H1 (cell line): ENCODE measurements around the gene FGD5. TPM values are rescaled to one million over a fixed set of nuclear protein-coding genes. Genes with fewer than 3 reads are reported as not detected.

ENCODE experiments used
- CTCF ChIA-PET: fragments of 300-600 bp; sonication (Branson Sonifier 250); formaldehyde crosslinking; loops from one replicate; lab custom pipeline; 2021; ENCODE audit not compliant: partially characterized antibody; lab: Charles Lee
- POLR2A ChIA-PET: fragments of 300-600 bp; sonication (Branson Sonifier 250); formaldehyde crosslinking; loops from one replicate; lab custom pipeline; 2021; ENCODE audit warnings: inconsistent platforms; ENCODE audit not compliant: partially characterized antibody; lab: Charles Lee
- DNase-seq, 2 experiments: peaks; one replicate each; pipeline versions ENCODE4 v3.0.0 to v3.0.0-alpha.2; 2010 to 2022; ENCODE audit warnings: low spot score in 2 of 2, low read depth in 1 of 2, mixed read lengths in 1 of 2
- FAIRE-seq: peaks from 2 replicates; lab custom pipeline; 2011; peaks lifted over from hg19 to GRCh38; lab: Jason Lieb, UNC
- H2AFZ ChIP-seq: 2 replicates; pipeline ENCODE4 v1.8.1; 2012; ENCODE audit warnings: low read length, inconsistent platforms
- H2AK5ac ChIP-seq: 2 replicates; pipeline ENCODE4 v1.6.1; 2013; ENCODE audit warnings: low read depth, low read length
- H2BK120ac ChIP-seq: replicated peaks from 2 replicates; pipeline ENCODE3; 2013; ENCODE audit warnings: low read depth, low read length, inconsistent platforms
- H2BK12ac ChIP-seq: 2 replicates; pipeline ENCODE4 v1.6.1; 2013; ENCODE audit warnings: low read depth, low read length
- H2BK15ac ChIP-seq: 2 replicates; pipeline ENCODE4 v1.6.1; 2013; ENCODE audit warnings: low read length
- H2BK20ac ChIP-seq: 2 replicates; pipeline ENCODE4 v1.6.1; 2013; ENCODE audit warnings: low read length
- H2BK5ac ChIP-seq: 2 replicates; pipeline ENCODE4 v1.6.1; 2013; ENCODE audit warnings: low read depth, low read length
- H3K14ac ChIP-seq: 2 replicates; pipeline ENCODE4 v1.6.1; 2013; ENCODE audit warnings: inconsistent platforms; ENCODE audit not compliant: insufficient read length
- H3K18ac ChIP-seq: 2 replicates; pipeline ENCODE4 v1.6.1; 2013; ENCODE audit warnings: low read length; ENCODE audit errors: extremely low read depth
- H3K23ac ChIP-seq: 2 replicates; pipeline ENCODE4 v1.6.1; 2013; ENCODE audit warnings: inconsistent platforms; ENCODE audit not compliant: insufficient read length
- H3K23me2 ChIP-seq: 2 replicates; pipeline ENCODE4 v1.6.1; 2013; ENCODE audit warnings: low read depth, low read length
- H3K27ac ChIP-seq: 2 replicates; pipeline ENCODE4 v1.6.1; 2011; ENCODE audit warnings: low read depth, low read length, inconsistent platforms
- H3K27me3 ChIP-seq, 4 experiments: replicated peaks in 1 of 4; 1 replicate in 1 of 4; 2 replicates in 3 of 4; pipeline versions ENCODE4 v1.6.1 to v1.8.1; 2011 to 2013; ENCODE audit warnings: low read length in 3 of 4, mild to moderate bottlenecking in 3 of 4, inconsistent platforms in 2 of 4, mixed read lengths in 2 of 4, moderate library complexity in 1 of 4; ENCODE audit not compliant: control insufficient read depth in 3 of 4, insufficient read depth in 3 of 4; ENCODE audit errors: extremely low read depth in 1 of 4
- H3K36me3 ChIP-seq, 4 experiments: 2 replicates each; pipeline versions ENCODE4 v1.6.1 to v1.8.1; 2011 to 2013; ENCODE audit warnings: mild to moderate bottlenecking in 4 of 4, low read length in 3 of 4, moderate library complexity in 2 of 4, control low read depth in 1 of 4, inconsistent platforms in 1 of 4; ENCODE audit not compliant: insufficient read depth in 4 of 4, control insufficient read depth in 2 of 4
- H3K4ac ChIP-seq: replicated peaks from 2 replicates; pipeline ENCODE3; 2013; ENCODE audit warnings: low read length, low read depth, mixed read lengths, inconsistent platforms; ENCODE audit not compliant: insufficient read length
- H3K4me1 ChIP-seq, 4 experiments: replicated peaks in 1 of 4; 1 replicate in 1 of 4; 2 replicates in 3 of 4; pipeline versions ENCODE4 v1.6.1 to v1.8.1; 2011 to 2013; ENCODE audit warnings: low read length in 3 of 4, inconsistent platforms in 2 of 4, mixed read lengths in 1 of 4; ENCODE audit not compliant: insufficient read depth in 4 of 4, control insufficient read depth in 3 of 4
- H3K4me2 ChIP-seq, 2 experiments: 2 replicates each; pipeline versions ENCODE4 v1.6.1 to v1.8.1; 2011 to 2013; ENCODE audit warnings: low read depth in 2 of 2, low read length in 2 of 2, control low read depth in 1 of 2, inconsistent platforms in 1 of 2, mild to moderate bottlenecking in 1 of 2; ENCODE audit not compliant: insufficient read depth in 1 of 2
- H3K4me3 ChIP-seq, 4 experiments: fragments of 200-600, 300-600 bp in 1 of 4; sonication (generic), shearing (Covaris generic), sonication (Bioruptor Twin) in 1 of 4; 2 replicates each; pipeline versions ENCODE4 v1.5.1 to v1.8.1; 2011 to 2016; ENCODE audit warnings: low read length in 4 of 4, low read depth in 3 of 4, control low read depth in 2 of 4, inconsistent platforms in 2 of 4, mild to moderate bottlenecking in 2 of 4, mixed read lengths in 1 of 4, moderate library complexity in 1 of 4; ENCODE audit not compliant: insufficient read depth in 2 of 4; ENCODE audit errors: extremely low read depth in 1 of 4
- H3K56ac ChIP-seq: replicated peaks from 2 replicates; pipeline ENCODE3; 2013; ENCODE audit warnings: low read depth, mild to moderate bottlenecking, mixed read lengths, low read length, inconsistent platforms; ENCODE audit not compliant: insufficient read length
- H3K79me1 ChIP-seq: 2 replicates; pipeline ENCODE4 v1.6.1; 2013; ENCODE audit warnings: low read depth, low read length, control low read depth
- H3K79me2 ChIP-seq, 2 experiments: 2 replicates each; pipeline versions ENCODE4 v1.6.1 to v1.8.1; 2012 to 2013; ENCODE audit warnings: low read length in 2 of 2, mild to moderate bottlenecking in 2 of 2, inconsistent platforms in 1 of 2; ENCODE audit not compliant: insufficient read depth in 2 of 2, control insufficient read depth in 1 of 2
- H3K9ac ChIP-seq, 4 experiments: replicated peaks in 1 of 4; 1 replicate in 1 of 4; 2 replicates in 3 of 4; pipeline versions ENCODE4 v1.6.1 to v1.8.1; 2011 to 2013; ENCODE audit warnings: low read depth in 3 of 4, low read length in 3 of 4, control low read depth in 2 of 4, mild to moderate bottlenecking in 2 of 4, moderate library complexity in 2 of 4, inconsistent platforms in 1 of 4; ENCODE audit errors: extremely low read depth in 1 of 4
- H3K9me3 ChIP-seq, 2 experiments: 2 replicates each; pipeline versions ENCODE4 v1.6.1 to v1.8.1; 2012 to 2013; ENCODE audit warnings: mild to moderate bottlenecking in 2 of 2, moderate library complexity in 2 of 2, control low read depth in 1 of 2, inconsistent platforms in 1 of 2, low read depth in 1 of 2, low read length in 1 of 2, mixed read lengths in 1 of 2; ENCODE audit not compliant: insufficient read depth in 2 of 2
- H4K20me1 ChIP-seq, 2 experiments: replicated peaks in 1 of 2; 2 replicates each; pipeline versions ENCODE3 to v1.8.1; 2011 to 2013; ENCODE audit warnings: inconsistent platforms in 2 of 2, low read length in 2 of 2, mild to moderate bottlenecking in 1 of 2; ENCODE audit not compliant: insufficient read depth in 2 of 2, control insufficient read depth in 1 of 2
- H4K5ac ChIP-seq: 2 replicates; pipeline ENCODE4 v1.6.1; 2013; ENCODE audit warnings: low read length, low read depth, mixed read lengths, inconsistent platforms; ENCODE audit not compliant: insufficient read length
- H4K8ac ChIP-seq: 2 replicates; pipeline ENCODE4 v1.8.0; 2013; ENCODE audit warnings: mild to moderate bottlenecking, moderate library complexity, low read length, inconsistent platforms; ENCODE audit not compliant: insufficient read depth; ENCODE audit errors: extremely low read depth
- H4K91ac ChIP-seq: replicated peaks from 2 replicates; pipeline ENCODE3; 2013; ENCODE audit warnings: low read length, mixed read lengths, inconsistent platforms; ENCODE audit not compliant: insufficient read length
- BACH1 ChIP-seq: IDR thresholded peaks from 2 replicates; pipeline ENCODE4 v1.6.1; 2012; ENCODE audit warnings: low read length, improper control_type of control experiment
- CHD2 ChIP-seq: IDR thresholded peaks from 2 replicates; pipeline ENCODE4 v1.6.1; 2012; ENCODE audit warnings: low read length, improper control_type of control experiment
- CTBP2 ChIP-seq: IDR thresholded peaks from 2 replicates; pipeline ENCODE4 v1.7.0; 2011; ENCODE audit warnings: borderline replicate concordance, mild to moderate bottlenecking, moderate library complexity, mixed read lengths, low read length; ENCODE audit not compliant: insufficient read depth, insufficient read length
- EP300 ChIP-seq, 2 experiments: IDR thresholded peaks; 1 replicate in 1 of 2; 2 replicates in 1 of 2; pipeline ENCODE4 v1.6.1; 2011 to 2012; ENCODE audit warnings: low read depth in 2 of 2, low read length in 2 of 2, mild to moderate bottlenecking in 2 of 2, borderline replicate concordance in 1 of 2, inconsistent platforms in 1 of 2, moderate library complexity in 1 of 2
- FOSL1 ChIP-seq: IDR thresholded peaks from 2 replicates; pipeline ENCODE4 v1.6.1; 2011; ENCODE audit warnings: mild to moderate bottlenecking, low read depth, low read length, moderate library complexity; ENCODE audit not compliant: insufficient read depth
- NANOG ChIP-seq: IDR thresholded peaks from 2 replicates; pipeline ENCODE4 v1.6.1; 2011; ENCODE audit warnings: low read length, low read depth, mild to moderate bottlenecking, inconsistent platforms; ENCODE audit not compliant: insufficient read depth, poor library complexity, severe bottlenecking
- POU5F1 ChIP-seq: IDR thresholded peaks from 2 replicates; pipeline ENCODE4 v1.6.1; 2011; ENCODE audit warnings: low read depth, mild to moderate bottlenecking, low read length, moderate library complexity
- RFX5 ChIP-seq: IDR thresholded peaks from 2 replicates; pipeline ENCODE4 v1.6.1; 2011; ENCODE audit warnings: low read depth, low read length, improper control_type of control experiment, borderline replicate concordance
- SIRT6 ChIP-seq: IDR thresholded peaks from one replicate; pipeline ENCODE4 v1.7.1; 2012; ENCODE audit warnings: low read length, inconsistent platforms
- SUZ12 ChIP-seq: fragments of 200-600 bp; sonication (generic); IDR thresholded peaks from 2 replicates; pipeline ENCODE4 v1.6.1; 2012; ENCODE audit warnings: mild to moderate bottlenecking, inconsistent platforms, low read length, moderate library complexity, mixed read lengths
- TAF7 ChIP-seq: optimal IDR thresholded peaks from 2 replicates; pipeline ENCODE3; 2011; ENCODE audit warnings: low read depth, mild to moderate bottlenecking, inconsistent platforms, low read length, moderate library complexity, borderline replicate concordance
- YY1 ChIP-seq: IDR thresholded peaks from 2 replicates; pipeline ENCODE4 v1.6.1; 2011; ENCODE audit warnings: low read depth, mild to moderate bottlenecking, low read length
- WGBS, 2 experiments: shearing (Covaris generic) in 1 of 2; methylation state at CpG; one replicate each; pipeline versions ENCODE4 v1.1.6 to v1.1.7; 2013 to 2015; ENCODE audit warnings: low lambda C conversion rate in 2 of 2, mixed read lengths in 2 of 2, inconsistent platforms in 1 of 2, low coverage in 1 of 2, missing lambda C conversion rate in 1 of 2; ENCODE audit not compliant: insufficient replicate concordance in 2 of 2, insufficient coverage in 1 of 2, insufficient read length in 1 of 2; ENCODE audit errors: extremely low coverage in 1 of 2, missing lambda C conversion rate in 1 of 2; 5-methylcytosine and 5-hydroxymethylcytosine counted together
- polyA plus RNA-seq, 7 experiments: library from polyadenylated mRNA; depleted of rRNA in 3 of 7; stranded (reverse) in 5 of 7; unstranded in 2 of 7; fragments of >200 nt in 5 of 7; fragments of 200-250 nt in 2 of 7; gene quantifications; 1 replicate in 5 of 7; 2 replicates in 1 of 7; 4 replicates in 1 of 7; pipeline versions ENCODE4 v1.2.1 to v1.2.3, GENCODE V29; 2011 to 2013; ENCODE audit warnings: missing spikeins in 2 of 7, mixed read lengths in 2 of 7
- total RNA-seq: library from RNA; stranded (reverse); fragmentation: NEBNext Ultra II Directional; extraction: Animal tissue kit (Norgen Biotek cat#: 25700); gene quantifications from 2 replicates; pipeline ENCODE4 v1.2.1, GENCODE V29; 2021
- TF ChIP-seq, protein P1 (sequence below): IDR thresholded peaks from 2 replicates; pipeline ENCODE4 v1.6.1; 2012; ENCODE audit warnings: low read length, inconsistent platforms

The FGD5 gene
- total and polyA plus RNA-seq, 2 of the 8 experiments (the other 6 are each of a cell fraction or from before 2014, with no cell fraction given) = 4.7 to 14.3 TPM

DNA sequence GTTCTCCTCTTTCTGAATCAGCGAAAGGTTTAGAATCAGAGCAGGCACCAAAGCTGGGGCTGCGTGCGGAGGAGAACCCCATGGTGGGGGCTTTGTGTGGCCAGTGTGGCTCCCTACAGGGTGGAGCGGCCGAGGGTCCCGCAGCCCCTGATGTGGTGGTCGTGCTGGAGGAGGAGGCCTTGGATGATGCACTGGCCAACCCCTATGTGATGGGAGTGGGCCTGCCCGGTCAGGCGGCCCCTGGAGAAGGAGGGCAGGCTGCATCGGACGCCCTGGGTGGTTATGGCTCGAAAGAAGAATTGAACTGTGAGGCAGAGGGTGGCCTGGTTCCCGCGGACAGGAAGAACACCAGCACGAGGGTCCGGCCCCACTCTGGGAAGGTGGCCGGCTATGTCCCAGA, 1.4 kb downstream of the FGD5 start:
- ChIA-PET POLR2A (no interaction called here), CTCF (interaction anchor here (0.6 to 1.0 kb wide), 2 partner anchors 25 to 28 kb away, joined by 3 read pairs; no protein-coding TSS in a partner anchor)
- no peak overlapping the region for H2BK15ac ChIP-seq
- no peak overlapping the region for H2BK120ac ChIP-seq
- no peak overlapping the region for H3K56ac ChIP-seq
- H3K23ac ChIP-seq = no peak overlapping the region
- H2AFZ ChIP-seq = no peak overlapping the region
- H3K4me2 ChIP-seq = no peak overlapping the region
- no peaks in the 10 kb centered on the region for H3K27me3 ChIP-seq
- FAIRE-seq (no peak), DNase-seq (no peak)
- no peak overlapping the region for H3K4me3 ChIP-seq
- no peak overlapping the region for H3K27ac ChIP-seq
- H2BK20ac ChIP-seq = no peak overlapping the region
- H3K23me2 ChIP-seq = no peaks in the 10 kb centered on the region
- no peak overlapping the region for H4K8ac ChIP-seq
- H3K4me1 ChIP-seq = peaks cover 0 to 7% (median 4%) of the 10 kb centered on the region in 4 experiments; a peak in 4 of 7 replicates
- no peak overlapping the region for H3K14ac ChIP-seq
- no peak overlapping the region for H4K91ac ChIP-seq
- no peak overlapping the region for H3K4ac ChIP-seq
- H3K9ac ChIP-seq = no peak overlapping the region
- TF ChIP-seq YY1 (no peak), EP300 (IDR thresholded peaks at IDR 0.05; ENCODE audit: borderline replicate concordance in 1 of 2, low read depth in 2 of 2, low read length in 2 of 2) (no peak), CHD2 (no peak), CTBP2 (no peak), SUZ12 (no peak), TAF7 (no peak), SIRT6 (no peak), POU5F1 (no peak), BACH1 (no peak), FOSL1 (no peak), RFX5 (no peak), NANOG (no peak)
- TF ChIP-seq, protein P1, sequence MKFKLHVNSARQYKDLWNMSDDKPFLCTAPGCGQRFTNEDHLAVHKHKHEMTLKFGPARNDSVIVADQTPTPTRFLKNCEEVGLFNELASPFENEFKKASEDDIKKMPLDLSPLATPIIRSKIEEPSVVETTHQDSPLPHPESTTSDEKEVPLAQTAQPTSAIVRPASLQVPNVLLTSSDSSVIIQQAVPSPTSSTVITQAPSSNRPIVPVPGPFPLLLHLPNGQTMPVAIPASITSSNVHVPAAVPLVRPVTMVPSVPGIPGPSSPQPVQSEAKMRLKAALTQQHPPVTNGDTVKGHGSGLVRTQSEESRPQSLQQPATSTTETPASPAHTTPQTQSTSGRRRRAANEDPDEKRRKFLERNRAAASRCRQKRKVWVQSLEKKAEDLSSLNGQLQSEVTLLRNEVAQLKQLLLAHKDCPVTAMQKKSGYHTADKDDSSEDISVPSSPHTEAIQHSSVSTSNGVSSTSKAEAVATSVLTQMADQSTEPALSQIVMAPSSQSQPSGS = no peak
- no peaks in the 10 kb centered on the region for H4K20me1 ChIP-seq
- H2AK5ac ChIP-seq = no peak overlapping the region
- WGBS, 2 experiments = 94% methylated on average over 14 of the region's 17 CpGs; no CpG with 5 or more reads in 1 of the 2 experiments
- no peaks in the 10 kb centered on the region for H3K9me3 ChIP-seq
- no peak overlapping the region for H2BK5ac ChIP-seq
- no peaks in the 10 kb centered on the region for H3K36me3 ChIP-seq
- no peak overlapping the region for H2BK12ac ChIP-seq
- no peak overlapping the region for H3K18ac ChIP-seq
- no peaks in the 10 kb centered on the region; a peak in 1 of 4 replicates for H3K79me2 ChIP-seq
- no peaks in the 10 kb centered on the region for H3K79me1 ChIP-seq
- no peak overlapping the region for H4K5ac ChIP-seq
